ENCODE measurements around the gene PRM2.

PRM2 gene

DNA sequence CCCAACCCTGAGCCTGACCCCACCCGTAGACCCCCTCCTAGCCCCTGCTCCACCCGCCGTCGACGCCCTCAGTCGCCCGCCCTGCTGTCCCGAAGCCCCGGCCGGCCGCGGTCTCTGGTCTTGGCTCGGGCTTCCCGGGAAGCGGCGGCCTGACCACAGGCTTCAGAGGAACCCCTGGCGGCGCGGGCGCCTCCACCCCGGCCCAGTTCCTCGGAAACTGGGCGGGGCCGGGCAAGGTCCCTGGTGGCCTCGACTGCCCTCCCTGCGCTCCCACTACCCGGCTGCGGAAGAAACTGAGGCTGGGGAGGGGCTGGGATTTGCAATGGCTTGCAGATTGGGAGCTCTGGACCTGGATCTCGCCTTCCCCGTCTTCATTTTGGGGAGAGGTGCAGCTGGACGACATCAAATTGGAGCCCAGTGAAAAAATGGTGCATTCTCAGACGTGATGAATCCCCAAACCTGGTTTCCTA lies 19.6 kb downstream of the PRM2 start:
- peak in 1 of 2 experiments; percentile 33 for DNase-seq (ENCODE audit: low read depth in 1 of 2, low spot score in 1 of 2)
- peak overlapping the region; percentile 83 for H3K4me3 ChIP-seq (replicated peaks; ENCODE audit: insufficient read depth, low read length)
- no peak for TF ChIP-seq GABPA (IDR thresholded peaks at IDR 0.05; ENCODE audit: low read depth)
- TF ChIP-seq, protein P1, sequence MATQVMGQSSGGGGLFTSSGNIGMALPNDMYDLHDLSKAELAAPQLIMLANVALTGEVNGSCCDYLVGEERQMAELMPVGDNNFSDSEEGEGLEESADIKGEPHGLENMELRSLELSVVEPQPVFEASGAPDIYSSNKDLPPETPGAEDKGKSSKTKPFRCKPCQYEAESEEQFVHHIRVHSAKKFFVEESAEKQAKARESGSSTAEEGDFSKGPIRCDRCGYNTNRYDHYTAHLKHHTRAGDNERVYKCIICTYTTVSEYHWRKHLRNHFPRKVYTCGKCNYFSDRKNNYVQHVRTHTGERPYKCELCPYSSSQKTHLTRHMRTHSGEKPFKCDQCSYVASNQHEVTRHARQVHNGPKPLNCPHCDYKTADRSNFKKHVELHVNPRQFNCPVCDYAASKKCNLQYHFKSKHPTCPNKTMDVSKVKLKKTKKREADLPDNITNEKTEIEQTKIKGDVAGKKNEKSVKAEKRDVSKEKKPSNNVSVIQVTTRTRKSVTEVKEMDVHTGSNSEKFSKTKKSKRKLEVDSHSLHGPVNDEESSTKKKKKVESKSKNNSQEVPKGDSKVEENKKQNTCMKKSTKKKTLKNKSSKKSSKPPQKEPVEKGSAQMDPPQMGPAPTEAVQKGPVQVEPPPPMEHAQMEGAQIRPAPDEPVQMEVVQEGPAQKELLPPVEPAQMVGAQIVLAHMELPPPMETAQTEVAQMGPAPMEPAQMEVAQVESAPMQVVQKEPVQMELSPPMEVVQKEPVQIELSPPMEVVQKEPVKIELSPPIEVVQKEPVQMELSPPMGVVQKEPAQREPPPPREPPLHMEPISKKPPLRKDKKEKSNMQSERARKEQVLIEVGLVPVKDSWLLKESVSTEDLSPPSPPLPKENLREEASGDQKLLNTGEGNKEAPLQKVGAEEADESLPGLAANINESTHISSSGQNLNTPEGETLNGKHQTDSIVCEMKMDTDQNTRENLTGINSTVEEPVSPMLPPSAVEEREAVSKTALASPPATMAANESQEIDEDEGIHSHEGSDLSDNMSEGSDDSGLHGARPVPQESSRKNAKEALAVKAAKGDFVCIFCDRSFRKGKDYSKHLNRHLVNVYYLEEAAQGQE (IDR thresholded peaks at IDR 0.05; ENCODE audit: insufficient replicate concordance, low read depth), result no peak
- TF ChIP-seq, protein P2, sequence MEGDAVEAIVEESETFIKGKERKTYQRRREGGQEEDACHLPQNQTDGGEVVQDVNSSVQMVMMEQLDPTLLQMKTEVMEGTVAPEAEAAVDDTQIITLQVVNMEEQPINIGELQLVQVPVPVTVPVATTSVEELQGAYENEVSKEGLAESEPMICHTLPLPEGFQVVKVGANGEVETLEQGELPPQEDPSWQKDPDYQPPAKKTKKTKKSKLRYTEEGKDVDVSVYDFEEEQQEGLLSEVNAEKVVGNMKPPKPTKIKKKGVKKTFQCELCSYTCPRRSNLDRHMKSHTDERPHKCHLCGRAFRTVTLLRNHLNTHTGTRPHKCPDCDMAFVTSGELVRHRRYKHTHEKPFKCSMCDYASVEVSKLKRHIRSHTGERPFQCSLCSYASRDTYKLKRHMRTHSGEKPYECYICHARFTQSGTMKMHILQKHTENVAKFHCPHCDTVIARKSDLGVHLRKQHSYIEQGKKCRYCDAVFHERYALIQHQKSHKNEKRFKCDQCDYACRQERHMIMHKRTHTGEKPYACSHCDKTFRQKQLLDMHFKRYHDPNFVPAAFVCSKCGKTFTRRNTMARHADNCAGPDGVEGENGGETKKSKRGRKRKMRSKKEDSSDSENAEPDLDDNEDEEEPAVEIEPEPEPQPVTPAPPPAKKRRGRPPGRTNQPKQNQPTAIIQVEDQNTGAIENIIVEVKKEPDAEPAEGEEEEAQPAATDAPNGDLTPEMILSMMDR (IDR thresholded peaks at IDR 0.05; ENCODE audit: insufficient read depth, low read length), result no peak
- TF ChIP-seq POLR2AphosphoS5 (IDR thresholded peaks at IDR 0.05; ENCODE audit: low read depth), result no peak
- no peak for TF ChIP-seq SPI1 (IDR thresholded peaks at IDR 0.05; ENCODE audit: borderline replicate concordance, low read depth)
- H3K27me3 ChIP-seq (ENCODE audit: insufficient read depth, poor library complexity, severe bottlenecking), result no peaks in the 10 kb centered on the region
- H3K27ac ChIP-seq (replicated peaks), result peak overlapping the region; percentile 88

GRCh38 chr16:11255737-11256660 lies 20.3 kb downstream of the PRM2 start, which contains the start of gene SOCS1:
Gene SOCS1, minus strand, starts transcription at chr16:11256204. Its CDS starts 726 bp downstream, at chr16:11255478.
- TF ChIP-seq, protein P2 (IDR thresholded peaks at IDR 0.05; ENCODE audit: insufficient read depth, low read length), result peak; percentile 57
- TF ChIP-seq POLR2AphosphoS5 (IDR thresholded peaks at IDR 0.05; ENCODE audit: low read depth) (peak; percentile 74), GABPA (IDR thresholded peaks at IDR 0.05; ENCODE audit: low read depth) (no peak), SPI1 (IDR thresholded peaks at IDR 0.05; ENCODE audit: borderline replicate concordance, low read depth) (no peak)
- TF ChIP-seq, protein P1 (IDR thresholded peaks at IDR 0.05; ENCODE audit: insufficient replicate concordance, low read depth), result no peak
- Histone ChIP-seq H3K27me3 (ENCODE audit: insufficient read depth, poor library complexity, severe bottlenecking) (no peaks in the 10 kb centered on the region), H3K4me3 (replicated peaks; ENCODE audit: insufficient read depth, low read length) (peak within 1 kb of the TSS; percentile 83), H3K27ac (replicated peaks) (peak within 1 kb of the TSS; percentile 88)
- DNase-seq (ENCODE audit: low read depth in 1 of 2, low spot score in 1 of 2), result peak; percentile 54 to 68

DNA sequence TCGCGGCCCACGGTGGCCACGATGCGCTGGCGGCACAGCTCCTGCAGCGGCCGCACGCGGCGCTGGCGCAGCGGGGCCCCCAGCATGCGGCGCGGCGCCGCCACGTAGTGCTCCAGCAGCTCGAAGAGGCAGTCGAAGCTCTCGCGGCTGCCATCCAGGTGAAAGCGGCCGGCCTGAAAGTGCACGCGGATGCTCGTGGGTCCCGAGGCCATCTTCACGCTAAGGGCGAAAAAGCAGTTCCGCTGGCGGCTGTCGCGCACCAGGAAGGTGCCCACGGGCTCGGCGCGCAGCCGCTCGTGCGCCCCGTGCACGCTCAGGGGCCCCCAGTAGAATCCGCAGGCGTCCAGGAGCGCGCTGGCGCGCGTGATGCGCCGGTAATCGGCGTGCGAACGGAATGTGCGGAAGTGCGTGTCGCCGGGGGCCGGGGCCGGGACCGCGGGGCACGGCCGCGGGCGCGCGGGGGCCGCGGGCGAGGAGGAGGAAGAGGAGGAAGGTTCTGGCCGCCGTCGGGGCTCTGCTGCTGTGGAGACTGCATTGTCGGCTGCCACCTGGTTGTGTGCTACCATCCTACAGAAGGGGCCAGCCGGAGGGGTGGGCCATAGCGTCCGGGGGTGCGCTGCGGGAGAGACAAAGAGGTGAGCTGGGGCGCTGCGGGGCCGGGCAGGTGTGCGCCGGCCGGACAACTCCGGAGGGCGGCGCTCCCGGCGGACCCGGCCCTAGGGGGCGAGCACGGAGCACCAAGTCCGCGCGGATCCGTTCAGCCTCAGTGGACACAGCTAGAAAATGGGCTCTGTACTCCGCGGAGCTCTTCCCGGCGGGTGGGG lies 21.2 kb downstream of the PRM2 start:
- DNase-seq (ENCODE audit: low read depth in 1 of 2, low spot score in 1 of 2), result peak in 1 of 2 experiments; percentile 37
- no peak overlapping the region for H3K27ac ChIP-seq (replicated peaks)
- peak overlapping the region; percentile 83 for H3K4me3 ChIP-seq (replicated peaks; ENCODE audit: insufficient read depth, low read length)
- H3K27me3 ChIP-seq (ENCODE audit: insufficient read depth, poor library complexity, severe bottlenecking), result no peaks in the 10 kb centered on the region
- TF ChIP-seq POLR2AphosphoS5 (IDR thresholded peaks at IDR 0.05; ENCODE audit: low read depth) (0 out of 2 replicates have a peak, but pooled peaks have one; percentile 18), SPI1 (IDR thresholded peaks at IDR 0.05; ENCODE audit: borderline replicate concordance, low read depth) (peak; percentile 23; the same call in 1 of the 2 replicates)
- TF ChIP-seq, protein P1 (IDR thresholded peaks at IDR 0.05; ENCODE audit: insufficient replicate concordance, low read depth), result no peak

Measured in HL-60 (cell line).